CD4-positive, alpha-beta T cell treated with Interleukin-10 for 1 hour (primary cell): Measurements from ENCODE around the gene SAP30L.

Source experiments
- DNase-seq: peaks from one replicate; pipeline ENCODE4 v3.0.0-alpha.2; 2020

The SAP30L gene

GRCh38 chr5:154422298-154422697 is 23.5 kb upstream of the SAP30L start:
- DNase-seq: no peak

GRCh38 chr5:154428208-154428607 is 17.6 kb upstream of the SAP30L start:
- no peak for DNase-seq

GRCh38 chr5:154429341-154429740 is 16.5 kb upstream of the SAP30L start:
- no peak for DNase-seq

- DNase-seq: no peak
Measured at GRCh38 chr5:154430466-154430865, 15.3 kb upstream of the SAP30L start.

GRCh38 chr5:154430961-154431630 is 14.7 kb upstream of the SAP30L start:
- DNase-seq: no peak

- no peak for DNase-seq
Measured at GRCh38 chr5:154435226-154435625, 10.6 kb upstream of the SAP30L start.

- no peak for DNase-seq
Measured at GRCh38 chr5:154437281-154437965, 8.4 kb upstream of the SAP30L start.

- DNase-seq: no peak
Measured at GRCh38 chr5:154440540-154440939, 5.3 kb upstream of the SAP30L start.

GRCh38 chr5:154442801-154443200 is 3.0 kb upstream of the SAP30L start:
- no peak for DNase-seq

- no peak for DNase-seq
Measured at GRCh38 chr5:154444556-154445421, 1.0 kb upstream of the SAP30L start.

- peak; percentile 31 for DNase-seq
Measured at GRCh38 chr5:154446195-154447088, 645 bp downstream of the SAP30L start.

- DNase-seq: peak; percentile 28
Measured at GRCh38 chr5:154447089-154447725, 1.4 kb downstream of the SAP30L start.

- no peak for DNase-seq
Measured at GRCh38 chr5:154449786-154450185, 4.0 kb downstream of the SAP30L start.

GRCh38 chr5:154451957-154452356 is 6.2 kb downstream of the SAP30L start:
- no peak for DNase-seq

GRCh38 chr5:154455585-154455984 is 9.8 kb downstream of the SAP30L start:
- no peak for DNase-seq

GRCh38 chr5:154456540-154456939 is 10.7 kb downstream of the SAP30L start:
- no peak for DNase-seq

GRCh38 chr5:154459015-154459414 is 13.2 kb downstream of the SAP30L start:
- no peak for DNase-seq

- no peak for DNase-seq
Measured at GRCh38 chr5:154460172-154460571, 14.4 kb downstream of the SAP30L start.

GRCh38 chr5:154461531-154461930 is 15.7 kb downstream of the SAP30L start:
- no peak for DNase-seq

- DNase-seq: no peak
Measured at GRCh38 chr5:154464438-154464837, 18.6 kb downstream of the SAP30L start.

GRCh38 chr5:154465169-154465568 is 19.4 kb downstream of the SAP30L start:
- no peak for DNase-seq

GRCh38 chr5:154466147-154466546 is 20.4 kb downstream of the SAP30L start:
- DNase-seq: no peak
